RWPE2 (cell line): Measurements from ENCODE around the gene UBA1.

Experiments used
- ATAC-seq: fragments of 200-7000 bp; cut with Tn5 transposase; 3 replicates; pipeline ENCODE4 v1.9.1; 2021; ENCODE audit warnings: low read depth
- DNase-seq: peaks from one replicate; pipeline ENCODE4 v3.0.0-alpha.2; 2020; ENCODE audit warnings: low spot score
- H3K27ac ChIP-seq: fragments of 450-650 bp; 2 replicates; pipeline ENCODE4 v1.5.1; 2017; ENCODE audit warnings: mild to moderate bottlenecking; ENCODE audit not compliant: poor library complexity, severe bottlenecking
- H3K27me3 ChIP-seq: fragments of 250-450 bp; sonication (Bioruptor Pico); 2 replicates; pipeline ENCODE4 v1.5.1; 2021; ENCODE audit warnings: mild to moderate bottlenecking, moderate library complexity; ENCODE audit not compliant: insufficient read depth, poor library complexity, severe bottlenecking
- H3K36me3 ChIP-seq: fragments of 250-450 bp; sonication (Bioruptor Pico); 2 replicates; pipeline ENCODE4 v1.5.1; 2020; ENCODE audit warnings: low read depth, mild to moderate bottlenecking, moderate library complexity
- H3K4me1 ChIP-seq: fragments of 250-450 bp; sonication (Bioruptor Pico); 2 replicates; pipeline ENCODE4 v1.5.1; 2021; ENCODE audit warnings: mild to moderate bottlenecking, moderate library complexity; ENCODE audit not compliant: insufficient read depth, poor library complexity, severe bottlenecking
- H3K4me3 ChIP-seq: fragments of 250-450 bp; sonication (Bioruptor Pico); 2 replicates; pipeline ENCODE4 v1.5.1; 2021; ENCODE audit warnings: mild to moderate bottlenecking, moderate library complexity; ENCODE audit not compliant: severe bottlenecking
- H3K9me3 ChIP-seq: fragments of 250-450 bp; sonication (Bioruptor Pico); 2 replicates; pipeline ENCODE4 v1.5.1; 2021; ENCODE audit warnings: mild to moderate bottlenecking, moderate library complexity; ENCODE audit not compliant: severe bottlenecking
- TF ChIP-seq, protein P1 (sequence below): fragments of 450-650 bp; IDR thresholded peaks from one replicate; pipeline ENCODE4 v1.5.1; 2017; ENCODE audit warnings: mild to moderate bottlenecking, moderate library complexity; ENCODE audit not compliant: poor library complexity, severe bottlenecking

Gene UBA1

DNA sequence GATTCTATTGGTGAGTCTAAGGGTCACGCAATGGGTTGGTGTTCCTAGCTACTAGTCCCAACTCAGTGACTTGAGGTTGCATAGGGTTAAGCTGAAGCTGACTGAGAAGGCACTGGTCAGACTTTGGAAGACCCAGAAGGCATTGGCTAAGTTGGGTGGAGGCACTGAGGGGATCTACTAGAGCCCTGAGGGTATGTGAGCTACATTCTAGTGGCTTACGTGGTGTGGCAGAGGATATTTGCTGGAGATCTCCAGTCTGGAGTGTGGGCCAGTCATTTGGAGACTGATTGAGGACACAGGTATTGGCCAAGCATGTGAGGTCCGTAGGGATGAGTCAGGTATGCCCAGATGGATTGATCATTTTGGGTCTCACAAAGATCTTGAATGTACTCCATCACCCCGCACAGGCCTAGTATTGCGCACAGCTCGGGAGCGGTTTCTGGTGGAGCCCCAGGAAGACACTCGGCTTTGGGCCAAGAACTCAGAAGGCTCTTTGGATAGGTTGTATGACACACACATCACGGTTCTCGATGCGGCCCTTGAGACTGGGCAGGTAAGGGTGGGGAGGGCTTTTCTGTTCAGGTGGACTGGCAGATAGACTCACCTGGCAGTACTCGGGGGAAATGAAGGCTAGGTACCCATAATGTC is 46.4 kb downstream of the UBA1 start:
- ATAC-seq (no peak), DNase-seq (no peak)
- H3K4me1 ChIP-seq: no peaks in the 10 kb centered on the region
- no peaks in the 10 kb centered on the region for H3K9me3 ChIP-seq
- no peak overlapping the region for H3K4me3 ChIP-seq
- no peak overlapping the region for H3K27ac ChIP-seq
- TF ChIP-seq, protein P1, sequence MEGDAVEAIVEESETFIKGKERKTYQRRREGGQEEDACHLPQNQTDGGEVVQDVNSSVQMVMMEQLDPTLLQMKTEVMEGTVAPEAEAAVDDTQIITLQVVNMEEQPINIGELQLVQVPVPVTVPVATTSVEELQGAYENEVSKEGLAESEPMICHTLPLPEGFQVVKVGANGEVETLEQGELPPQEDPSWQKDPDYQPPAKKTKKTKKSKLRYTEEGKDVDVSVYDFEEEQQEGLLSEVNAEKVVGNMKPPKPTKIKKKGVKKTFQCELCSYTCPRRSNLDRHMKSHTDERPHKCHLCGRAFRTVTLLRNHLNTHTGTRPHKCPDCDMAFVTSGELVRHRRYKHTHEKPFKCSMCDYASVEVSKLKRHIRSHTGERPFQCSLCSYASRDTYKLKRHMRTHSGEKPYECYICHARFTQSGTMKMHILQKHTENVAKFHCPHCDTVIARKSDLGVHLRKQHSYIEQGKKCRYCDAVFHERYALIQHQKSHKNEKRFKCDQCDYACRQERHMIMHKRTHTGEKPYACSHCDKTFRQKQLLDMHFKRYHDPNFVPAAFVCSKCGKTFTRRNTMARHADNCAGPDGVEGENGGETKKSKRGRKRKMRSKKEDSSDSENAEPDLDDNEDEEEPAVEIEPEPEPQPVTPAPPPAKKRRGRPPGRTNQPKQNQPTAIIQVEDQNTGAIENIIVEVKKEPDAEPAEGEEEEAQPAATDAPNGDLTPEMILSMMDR: no peak
- no peaks in the 10 kb centered on the region for H3K27me3 ChIP-seq
- peaks cover 5% of the 10 kb centered on the region; the same call in 1 of the 2 replicates for H3K36me3 ChIP-seq

DNA sequence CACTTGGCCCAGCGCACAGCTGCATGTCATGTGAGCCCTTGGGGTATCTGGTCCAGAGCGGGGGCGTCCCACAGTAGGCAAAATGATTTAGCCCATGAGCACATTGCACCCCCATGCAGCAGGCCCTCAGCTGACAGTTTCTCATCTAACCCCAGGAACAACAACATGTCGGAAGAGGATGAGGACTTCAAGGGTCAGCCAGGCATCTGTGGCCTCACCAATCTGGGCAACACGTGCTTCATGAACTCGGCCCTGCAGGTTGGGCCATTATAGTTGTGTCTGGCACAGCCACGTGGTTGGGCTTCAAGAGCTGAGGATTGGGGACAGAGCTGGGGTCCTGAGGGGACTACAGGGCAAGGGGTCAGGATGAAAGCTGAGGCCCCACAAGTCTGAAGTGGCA is 47.0 kb downstream of the UBA1 start:
- Histone ChIP-seq H3K36me3 (peaks cover 2% of the 10 kb centered on the region; the same call in 1 of the 2 replicates), H3K27me3 (no peaks in the 10 kb centered on the region), H3K9me3 (no peaks in the 10 kb centered on the region), H3K4me3 (no peak overlapping the region), H3K4me1 (no peaks in the 10 kb centered on the region), H3K27ac (no peak overlapping the region)
- ATAC-seq (no peak), DNase-seq (no peak)
- TF ChIP-seq, protein P1: no peak

- no peak for DNase-seq
- no peaks in the 10 kb centered on the region for H3K36me3 ChIP-seq
Measured at GRCh38 chrX:47241201-47242011, 47.8 kb downstream of the UBA1 start.

DNA sequence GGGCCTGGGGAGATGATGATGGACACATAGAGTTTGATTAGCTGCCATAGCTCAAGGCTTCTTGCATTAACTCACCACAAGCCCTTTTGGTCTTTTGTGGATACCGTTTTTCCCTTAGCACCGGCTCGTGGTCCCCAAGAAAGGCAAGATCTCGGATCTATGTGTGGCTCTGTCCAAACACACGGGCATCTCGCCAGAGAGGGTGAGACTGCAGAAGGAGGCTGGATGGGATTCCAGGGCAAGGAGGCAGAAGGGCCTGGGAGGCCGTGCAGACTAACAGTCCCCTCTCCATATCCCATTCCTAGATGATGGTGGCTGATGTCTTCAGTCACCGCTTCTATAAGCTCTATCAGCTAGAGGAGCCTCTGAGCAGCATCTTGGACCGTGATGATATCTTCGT is 48.7 kb downstream of the UBA1 start:
- TF ChIP-seq, protein P1: no peak
- ATAC-seq: no peak
- Histone ChIP-seq H3K4me3 (no peak overlapping the region), H3K27ac (no peak overlapping the region), H3K27me3 (no peaks in the 10 kb centered on the region), H3K36me3 (no peaks in the 10 kb centered on the region), H3K4me1 (no peaks in the 10 kb centered on the region), H3K9me3 (no peaks in the 10 kb centered on the region)
- no peak for DNase-seq

More at GRCh38 chrX:47241201-47242011, 47.8 kb downstream of the UBA1 start:
- Histone ChIP-seq H3K9me3 (no peaks in the 10 kb centered on the region), H3K4me3 (no peak overlapping the region), H3K4me1 (no peaks in the 10 kb centered on the region), H3K27me3 (no peaks in the 10 kb centered on the region), H3K27ac (no peak overlapping the region)
- TF ChIP-seq, protein P1: no peak
- ATAC-seq: no peak
